ENCODE data around the gene RUBCNL. TPM values are rescaled to one million over a fixed set of nuclear protein-coding genes. Genes with fewer than 3 reads are reported as not detected.

The RUBCNL gene
- total and polyA plus RNA-seq, 2 donors (not counting 3 experiments of a cell fraction or from before 2014, with no cell fraction given), result not detected

- Histone ChIP-seq H3K27me3 (ENCODE audit: control insufficient read depth in 2 of 2, insufficient read depth in 2 of 2, low read length in 2 of 2) (peaks cover 3 to 13% of the 10 kb centered on the region in 2 experiments), H2AFZ (ENCODE audit: low read depth, low read length) (no peak overlapping the region), H3K79me2 (ENCODE audit: control insufficient read depth, insufficient read depth, low read length) (no peaks in the 10 kb centered on the region), H3K4me2 (ENCODE audit: insufficient read depth, low read length) (no peak overlapping the region), H3K27ac (ENCODE audit: insufficient read depth, low read depth, low read length) (no peak overlapping the region), H3K4me3 (replicated peaks in 1 of 3; ENCODE audit: insufficient read depth in 1 of 3, low read depth in 1 of 3, low read length in 3 of 3) (no peak overlapping the region), H4K20me1 (replicated peaks; ENCODE audit: control insufficient read depth, extremely low read depth, insufficient read depth, low read length) (no peaks in the 10 kb centered on the region), H3K9me1 (replicated peaks; ENCODE audit: control insufficient read depth, extremely low read depth, insufficient read depth, low read length) (no peaks in the 10 kb centered on the region), H3K36me3 (ENCODE audit: control insufficient read depth in 2 of 2, extremely low read depth in 1 of 2, insufficient read depth in 2 of 2, low read length in 2 of 2) (no peaks in the 10 kb centered on the region), H3K4me1 (ENCODE audit: control insufficient read depth, extremely low read depth, insufficient read depth, low read length) (no peaks in the 10 kb centered on the region), H3K9ac (replicated peaks; ENCODE audit: extremely low read depth, insufficient read depth, low read length) (no peak overlapping the region), H3K9me3 (replicated peaks; ENCODE audit: control insufficient read depth, insufficient read depth, low read length) (no peaks in the 10 kb centered on the region)
- no peak for FAIRE-seq
- DNase-seq (ENCODE audit: low read depth, low spot score), result no peak
- ChIA-PET POLR2A (no interaction called here), CTCF (no interaction called here)
- BruUV-seq (replicated peaks), result no TSS peak
- TF ChIP-seq CTCF (IDR thresholded peaks at IDR 0.05; ENCODE audit: extremely low read depth in 1 of 2, insufficient read depth in 1 of 2, low read depth in 1 of 2, low read length in 2 of 2) (no peak), MYC (IDR thresholded peaks at IDR 0.05; ENCODE audit: low read depth, low read length) (no peak), EZH2 (IDR thresholded peaks at IDR 0.05; ENCODE audit: borderline replicate concordance, low read depth, low read length, severe bottlenecking) (no peak), GATA2 (IDR thresholded peaks at IDR 0.05; ENCODE audit: insufficient read depth, insufficient read length, low read depth, low read length) (no peak), POLR2AphosphoS5 (IDR thresholded peaks at IDR 0.05; ENCODE audit: insufficient read depth, low read depth, low read length) (no peak), FOS (IDR thresholded peaks at IDR 0.05; ENCODE audit: borderline replicate concordance, insufficient read depth, low read length) (no peak), JUN (IDR thresholded peaks at IDR 0.05; ENCODE audit: borderline replicate concordance, insufficient read depth, insufficient read length, low read depth) (no peak), MAX (IDR thresholded peaks at IDR 0.05; ENCODE audit: insufficient read depth, insufficient read length) (no peak), POLR2A (IDR thresholded peaks at IDR 0.05; ENCODE audit: low read depth, low read length) (no peak)
- dilution Hi-C loops (cut with MboI; ENCODE audit: extremely low pct_ligation_motif_present, low sequenced_read_pairs), result no loop called here
- intact Hi-C loops (cut with micrococcal nuclease), result no loop called here
Measured at GRCh38 chr13:46367617-46368327, 19.3 kb downstream of the RUBCNL start.
